Fibroblast of mammary gland (primary cell): Measurements from ENCODE around the gene TEX35.
A peak's percentile ranks its signal among the peaks of the same experiment; 100 is the strongest.

Experiments used
- DNase-seq: peaks from one replicate; pipeline ENCODE4 v3.0.0-alpha.2; 2010; ENCODE audit warnings: low read depth
- H3K4me3 ChIP-seq: 2 replicates; pipeline ENCODE4 v1.5.1; 2011; ENCODE audit warnings: low read depth, mild to moderate bottlenecking, low read length, moderate library complexity; ENCODE audit not compliant: control insufficient read depth
- TF ChIP-seq, protein P1 (sequence below): conservative IDR thresholded peaks from 2 replicates; pipeline ENCODE4 v1.5.1; 2011; ENCODE audit warnings: low read depth, low read length, inconsistent platforms; ENCODE audit not compliant: control insufficient read depth, insufficient read depth

TEX35 gene

DNA sequence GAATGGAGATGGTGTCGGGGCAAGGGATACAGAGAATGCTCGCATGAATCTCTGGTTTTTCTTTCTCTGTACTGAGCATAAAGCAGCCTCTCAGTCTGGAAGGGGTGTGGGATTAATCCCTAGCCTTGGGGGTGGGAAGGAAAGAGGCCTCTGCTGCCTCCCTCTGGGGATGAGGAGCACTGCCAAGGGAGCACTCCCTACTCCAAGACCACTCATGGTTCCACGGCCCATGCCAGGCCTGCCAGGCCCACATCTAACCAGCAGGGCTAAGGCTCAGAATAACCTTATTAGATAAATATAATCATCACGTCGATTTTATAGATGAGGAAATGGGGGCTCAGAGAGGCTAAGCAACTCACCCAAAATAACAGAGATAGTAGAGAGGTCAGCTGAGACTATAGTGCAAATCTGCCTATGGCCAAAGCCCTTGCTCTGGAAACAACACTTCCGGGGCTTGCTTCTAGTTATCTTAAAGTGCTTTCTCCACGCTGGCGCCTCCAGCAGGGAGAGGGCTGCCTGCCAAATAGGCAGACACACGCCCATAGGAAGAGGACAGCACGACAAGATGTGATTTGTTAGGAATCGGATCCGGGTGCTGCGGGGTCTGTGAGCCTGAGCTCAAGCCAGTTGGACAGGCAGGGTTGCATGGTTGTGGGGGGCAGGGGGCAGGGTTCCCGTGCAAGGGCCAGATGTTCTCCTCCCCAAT lies 522 bp downstream of the TEX35 start:
- TF ChIP-seq, protein P1, sequence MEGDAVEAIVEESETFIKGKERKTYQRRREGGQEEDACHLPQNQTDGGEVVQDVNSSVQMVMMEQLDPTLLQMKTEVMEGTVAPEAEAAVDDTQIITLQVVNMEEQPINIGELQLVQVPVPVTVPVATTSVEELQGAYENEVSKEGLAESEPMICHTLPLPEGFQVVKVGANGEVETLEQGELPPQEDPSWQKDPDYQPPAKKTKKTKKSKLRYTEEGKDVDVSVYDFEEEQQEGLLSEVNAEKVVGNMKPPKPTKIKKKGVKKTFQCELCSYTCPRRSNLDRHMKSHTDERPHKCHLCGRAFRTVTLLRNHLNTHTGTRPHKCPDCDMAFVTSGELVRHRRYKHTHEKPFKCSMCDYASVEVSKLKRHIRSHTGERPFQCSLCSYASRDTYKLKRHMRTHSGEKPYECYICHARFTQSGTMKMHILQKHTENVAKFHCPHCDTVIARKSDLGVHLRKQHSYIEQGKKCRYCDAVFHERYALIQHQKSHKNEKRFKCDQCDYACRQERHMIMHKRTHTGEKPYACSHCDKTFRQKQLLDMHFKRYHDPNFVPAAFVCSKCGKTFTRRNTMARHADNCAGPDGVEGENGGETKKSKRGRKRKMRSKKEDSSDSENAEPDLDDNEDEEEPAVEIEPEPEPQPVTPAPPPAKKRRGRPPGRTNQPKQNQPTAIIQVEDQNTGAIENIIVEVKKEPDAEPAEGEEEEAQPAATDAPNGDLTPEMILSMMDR = peak; percentile 19
- DNase-seq = peak; percentile 20
- H3K4me3 ChIP-seq = no peak overlapping the region

DNA sequence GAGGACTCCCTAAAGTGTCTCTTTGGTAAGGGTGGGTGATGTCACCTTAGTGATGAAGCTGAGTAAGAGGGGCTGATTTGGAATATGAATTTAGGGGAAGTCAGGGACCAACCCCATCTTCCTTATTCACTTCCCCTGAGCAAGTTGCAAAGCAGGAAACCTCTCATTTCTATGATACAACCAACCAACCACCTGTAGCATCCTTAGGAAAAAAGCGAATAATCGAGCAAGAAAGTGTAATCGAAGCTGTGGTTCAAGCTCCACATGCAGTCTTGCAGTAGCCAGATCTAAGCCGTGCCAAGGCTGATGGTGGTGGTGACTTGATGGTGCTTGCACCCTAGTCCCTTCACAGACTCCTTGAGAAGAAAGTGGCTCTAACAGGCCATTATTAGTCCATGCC lies 3.2 kb downstream of the TEX35 start:
- TF ChIP-seq, protein P1 = no peak
- no peak overlapping the region for H3K4me3 ChIP-seq
- no peak for DNase-seq

DNA sequence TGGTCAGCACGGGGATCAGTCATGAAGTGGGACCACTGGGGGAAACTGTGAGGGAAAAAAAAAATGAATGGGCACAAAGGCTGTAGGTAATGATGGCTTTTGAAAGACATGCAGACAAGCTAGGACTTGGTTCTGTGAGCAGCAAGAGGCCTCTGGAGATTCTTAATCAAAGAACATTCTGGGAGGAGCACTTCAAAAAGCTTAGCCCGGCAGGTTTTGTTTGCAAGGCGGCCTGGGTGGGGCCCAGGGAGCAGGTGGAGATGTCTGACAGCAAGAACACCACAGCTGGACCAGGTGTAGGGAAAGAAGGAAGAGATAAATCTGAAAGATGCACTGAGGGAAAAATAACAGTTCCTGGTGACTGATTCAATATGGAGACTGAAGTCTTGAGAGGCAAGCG lies 6.0 kb downstream of the TEX35 start:
- TF ChIP-seq, protein P1 = no peak
- DNase-seq = no peak
- H3K4me3 ChIP-seq = no peak overlapping the region

GRCh38 chr1:178520803-178521202 lies 7.9 kb downstream of the TEX35 start:
- DNase-seq = no peak
- no peak overlapping the region for H3K4me3 ChIP-seq
- TF ChIP-seq, protein P1 = no peak

DNA sequence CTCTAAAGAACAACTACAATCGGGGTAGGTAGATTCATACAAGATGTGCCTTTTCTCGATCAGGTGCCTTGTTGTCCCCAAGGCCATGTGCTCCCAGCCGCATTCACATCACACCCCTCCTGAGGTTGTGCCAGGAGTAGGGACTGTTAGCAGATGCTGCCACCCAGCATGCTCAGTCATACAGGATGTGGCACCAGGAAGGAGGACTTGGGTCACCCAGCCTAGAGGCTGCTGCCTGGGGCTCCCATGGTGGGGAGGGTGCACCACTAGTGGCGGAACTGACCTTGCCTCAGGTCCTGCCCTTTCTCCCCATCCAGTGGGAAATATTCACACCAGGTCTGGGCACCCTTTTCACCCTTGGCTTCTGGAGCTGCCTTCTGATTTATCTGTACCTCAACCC lies 8.3 kb downstream of the TEX35 start:
- DNase-seq = no peak
- TF ChIP-seq, protein P1 = no peak
- no peak overlapping the region for H3K4me3 ChIP-seq

DNA sequence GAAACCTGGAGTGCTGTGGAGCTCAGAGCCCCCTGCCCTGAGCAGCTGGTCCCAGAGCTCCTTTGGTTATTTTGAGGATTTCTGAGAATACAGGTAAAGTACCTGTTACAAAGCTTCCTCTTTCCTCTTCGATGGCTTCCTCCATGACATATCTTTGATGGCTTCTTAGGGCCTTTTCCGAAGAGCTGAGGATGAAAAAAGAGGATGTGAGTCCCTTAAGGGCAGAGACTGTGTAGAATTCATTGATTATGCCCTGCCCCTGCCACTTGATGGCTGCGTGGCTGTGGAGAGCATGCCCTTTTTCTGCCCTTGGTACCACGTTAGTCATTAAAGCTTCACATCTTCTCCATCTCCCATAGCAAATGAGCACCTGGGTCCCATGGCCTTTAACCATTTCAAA lies 14.2 kb downstream of the TEX35 start:
- H3K4me3 ChIP-seq = no peak overlapping the region
- TF ChIP-seq, protein P1 = no peak
- no peak for DNase-seq
